Stomach (tissue), 9 donors: Measurements from ENCODE around the gene SRPRA. TPM values are rescaled to one million over a fixed set of nuclear protein-coding genes. Genes with fewer than 3 reads are reported as not detected.
"Not testable (repeated sequence)": the region's sequence is repeated elsewhere in the genome, so short reads cannot be mapped to it uniquely, and the experiment has no call there.

Source experiments
- DNase-seq, 2 donors: peaks; one replicate each; pipeline versions ENCODE4 v3.0.0 to v3.0.0-alpha.2; 2013 to 2019
- H3K27ac ChIP-seq, 5 donors: fragments of 200-600 bp in 4 of 5; sonication (generic) in 4 of 5; one replicate each; pipeline ENCODE4 v1.5.1; 2013 to 2019; ENCODE audit warnings: mild to moderate bottlenecking in 1 of 5, moderate library complexity in 1 of 5
- H3K27me3 ChIP-seq, 3 donors: fragments of 200-600 bp; sonication (generic); one replicate each; pipeline ENCODE4 v1.5.1; 2017 to 2019; ENCODE audit warnings: mixed run types in 1 of 3
- H3K36me3 ChIP-seq, 4 donors: fragments of 200-600 bp; sonication (generic); 1 replicate in 3 of 4; 2 replicates in 1 of 4; pipeline ENCODE4 v1.5.1; 2016 to 2019
- H3K4me1 ChIP-seq, 4 donors: fragments of 200-600 bp; sonication (generic); one replicate each; pipeline ENCODE4 v1.5.1; 2016 to 2019
- H3K4me3 ChIP-seq, 4 donors: fragments of 200-600 bp; sonication (generic) in 3 of 4; one replicate each; pipeline ENCODE4 v1.5.1; 2016 to 2019; ENCODE audit warnings: mild to moderate bottlenecking in 1 of 4
- H3K9me3 ChIP-seq, 4 donors: fragments of 200-600 bp; sonication (generic); one replicate each; pipeline ENCODE4 v1.5.1; 2016 to 2019
- CTCF ChIP-seq, 7 experiments: fragments of 450-650 bp in 4 of 7; fragments of 200-600 bp in 3 of 7; sonication (generic) in 3 of 7; IDR thresholded peaks; one replicate each; pipeline ENCODE4 v1.5.1; 2016 to 2019; ENCODE audit warnings: antibody characterized with exemption in 7 of 7, control low read depth in 2 of 7, mild to moderate bottlenecking in 1 of 7
- EP300 ChIP-seq: sonication (generic); formaldehyde crosslinking; IDR thresholded peaks from one replicate; pipeline ENCODE4 v1.6.1; 2017; ENCODE audit warnings: antibody characterized with exemption
- POLR2A ChIP-seq, 4 donors: fragments of 450-650 bp; IDR thresholded peaks; one replicate each; pipeline ENCODE4 v1.6.1; 2016; ENCODE audit warnings: antibody characterized with exemption in 4 of 4, control low read depth in 2 of 4, mild to moderate bottlenecking in 1 of 4, moderate library complexity in 1 of 4
- POLR2AphosphoS5 ChIP-seq, 3 donors: sonication (generic); formaldehyde crosslinking; IDR thresholded peaks; one replicate each; pipeline ENCODE4 v1.6.1; 2016; ENCODE audit warnings: antibody characterized with exemption in 3 of 3
- WGBS, 5 donors: extraction: QIAGEN DNeasy Blood & Tissue Kit in 3 of 5; methylation state at CpG; one replicate each; pipeline versions ENCODE4 v1.1.5 to v1.1.7; 2013 to 2018; 5-methylcytosine and 5-hydroxymethylcytosine counted together
- intact Hi-C: fragments of 100-400 bp; cut with DNase I; formaldehyde crosslinking; loops from one replicate; pipeline ENCODE4 v1.15.1; 2023; ENCODE audit warnings: low total_unique reads
- polyA plus RNA-seq, 3 donors: library from polyadenylated mRNA; stranded (reverse); fragments of 200-250 nt; gene quantifications; one replicate each; pipeline ENCODE4 v1.2.3, GENCODE V29; 2013
- total RNA-seq, 5 donors: library from RNA; depleted of rRNA; stranded (reverse); fragments of >200 nt; gene quantifications; one replicate each; pipeline versions ENCODE4 v1.1.0 to v1.2.3, GENCODE V29; 2014 to 2016
- donor health status: healthy with polysubstance abuse.
- donor health status: Bipolar disorder and iron deficiency.
- donor health status: healthy.

The SRPRA gene
- total and polyA plus RNA-seq, 8 donors, result 13.9 to 255 (median 48.7) TPM

- WGBS, 5 donors, result 60 to 72% (median 67%) methylated on average over 12 of the region's 12 CpGs
- Histone ChIP-seq H3K27me3 (no peaks in the 10 kb centered on the region), H3K9me3 (no peaks in the 10 kb centered on the region), H3K36me3 (peaks cover 0 to 42% (median 33%) of the 10 kb centered on the region in 4 donors), H3K4me3 (no peak overlapping the region), H3K4me1 (peaks cover 9 to 39% (median 14%) of the 10 kb centered on the region in 4 donors), H3K27ac (peak overlapping the region in 2 of 5 donors; percentile 17 to 61)
- DNase-seq, result peak; percentile 74 to 91
- TF ChIP-seq POLR2A (IDR thresholded peaks at IDR 0.05), result no peak
- TF ChIP-seq CTCF (IDR thresholded peaks at IDR 0.05), result peak in 5 of 7 experiments; percentile 68 to 83 (median 76)
- TF ChIP-seq POLR2AphosphoS5 (IDR thresholded peaks at IDR 0.05), result peak in 1 of 3 donors; percentile 44
- TF ChIP-seq EP300, result no peak
- intact Hi-C loops, result loop anchor here (5.0 to 10.0 kb wide), 2 partner anchors 104 to 167 kb away; no protein-coding TSS in a partner anchor
Measured at GRCh38 chr11:126310200-126310991, 41.7 kb upstream of the SRPRA start.

- intact Hi-C loops, H3K9me3 ChIP-seq, H3K27ac ChIP-seq, DNase-seq, H3K27me3 ChIP-seq, H3K4me3 ChIP-seq: not testable (repeated sequence)
- WGBS, 5 donors, result 85 to 92% (median 87%) methylated on average over 4 of the region's 4 CpGs
- H3K36me3 ChIP-seq, result peaks cover 0 to 33% (median 26%) of the 10 kb centered on the region in 4 donors
- peaks cover 16 to 50% (median 25%) of the 10 kb centered on the region in 4 donors for H3K4me1 ChIP-seq
Measured at GRCh38 chr11:126308771-126309170, 40.1 kb upstream of the SRPRA start.

GRCh38 chr11:126308271-126308671 lies 39.6 kb upstream of the SRPRA start:
- Histone ChIP-seq H3K36me3 (peaks cover 0 to 32% (median 25%) of the 10 kb centered on the region in 4 donors), H3K4me1 (peaks cover 16 to 51% (median 27%) of the 10 kb centered on the region in 4 donors), H3K27ac (no peak overlapping the region), H3K27me3 (no peaks in the 10 kb centered on the region), H3K4me3 (no peak overlapping the region), H3K9me3 (no peaks in the 10 kb centered on the region)
- peak in 1 of 2 donors; percentile 41 for DNase-seq
- WGBS, 5 donors, result 67 to 82% (median 78%) methylated on average over 4 of the region's 4 CpGs
- intact Hi-C loops, result no loop called here
- TF ChIP-seq CTCF (IDR thresholded peaks at IDR 0.05) (no peak), POLR2AphosphoS5 (IDR thresholded peaks at IDR 0.05) (no peak), POLR2A (IDR thresholded peaks at IDR 0.05) (no peak), EP300 (no peak)

GRCh38 chr11:126307706-126308105 lies 39.0 kb upstream of the SRPRA start:
- intact Hi-C loops, result no loop called here
- TF ChIP-seq POLR2AphosphoS5 (IDR thresholded peaks at IDR 0.05), result no peak
- TF ChIP-seq CTCF (IDR thresholded peaks at IDR 0.05), result peak in 1 of 7 experiments; percentile 16
- Histone ChIP-seq H3K4me3 (no peak overlapping the region), H3K27me3 (no peaks in the 10 kb centered on the region), H3K36me3 (peaks cover 0 to 32% (median 22%) of the 10 kb centered on the region in 4 donors), H3K4me1 (peaks cover 16 to 51% (median 29%) of the 10 kb centered on the region in 4 donors), H3K27ac (no peak overlapping the region), H3K9me3 (no peaks in the 10 kb centered on the region)
- peak in 1 of 2 donors; percentile 76 for DNase-seq
- WGBS, 5 donors, result 30 to 41% (median 37%) methylated on average over 5 of the region's 5 CpGs

- Histone ChIP-seq H3K27me3 (no peaks in the 10 kb centered on the region), H3K36me3 (peaks cover 0 to 32% (median 28%) of the 10 kb centered on the region in 4 donors), H3K4me3 (no peak overlapping the region), H3K9me3 (no peaks in the 10 kb centered on the region), H3K4me1 (peaks cover 11 to 35% (median 21%) of the 10 kb centered on the region in 4 donors), H3K27ac (no peak overlapping the region)
- WGBS, 5 donors, result 87 to 90% (median 87%) methylated on average over 4 of the region's 4 CpGs
- DNase-seq, result no peak
- TF ChIP-seq CTCF (IDR thresholded peaks at IDR 0.05) (no peak), POLR2AphosphoS5 (IDR thresholded peaks at IDR 0.05) (no peak), EP300 (no peak), POLR2A (IDR thresholded peaks at IDR 0.05) (no peak)
- intact Hi-C loops, result no loop called here
Measured at GRCh38 chr11:126305699-126306098, 37.0 kb upstream of the SRPRA start.
